Measurements from ENCODE around the gene HOXB8.

- TF ChIP-seq CTCF (IDR thresholded peaks at IDR 0.05; ENCODE audit: low read length) (no peak), EZH2phosphoT487 (IDR thresholded peaks at IDR 0.05; ENCODE audit: low read length) (no peak)
Measured at GRCh38 chr17:48642843-48643696, 28.0 kb upstream of the HOXB8 start.
